Measurements from ENCODE around the gene ACACA.
A peak's percentile ranks its signal among the peaks of the same experiment; 100 is the strongest.
"Not testable (repeated sequence)": the region's sequence is repeated elsewhere in the genome, so short reads cannot be mapped to it uniquely, and the experiment has no call there.

The ACACA gene

DNA sequence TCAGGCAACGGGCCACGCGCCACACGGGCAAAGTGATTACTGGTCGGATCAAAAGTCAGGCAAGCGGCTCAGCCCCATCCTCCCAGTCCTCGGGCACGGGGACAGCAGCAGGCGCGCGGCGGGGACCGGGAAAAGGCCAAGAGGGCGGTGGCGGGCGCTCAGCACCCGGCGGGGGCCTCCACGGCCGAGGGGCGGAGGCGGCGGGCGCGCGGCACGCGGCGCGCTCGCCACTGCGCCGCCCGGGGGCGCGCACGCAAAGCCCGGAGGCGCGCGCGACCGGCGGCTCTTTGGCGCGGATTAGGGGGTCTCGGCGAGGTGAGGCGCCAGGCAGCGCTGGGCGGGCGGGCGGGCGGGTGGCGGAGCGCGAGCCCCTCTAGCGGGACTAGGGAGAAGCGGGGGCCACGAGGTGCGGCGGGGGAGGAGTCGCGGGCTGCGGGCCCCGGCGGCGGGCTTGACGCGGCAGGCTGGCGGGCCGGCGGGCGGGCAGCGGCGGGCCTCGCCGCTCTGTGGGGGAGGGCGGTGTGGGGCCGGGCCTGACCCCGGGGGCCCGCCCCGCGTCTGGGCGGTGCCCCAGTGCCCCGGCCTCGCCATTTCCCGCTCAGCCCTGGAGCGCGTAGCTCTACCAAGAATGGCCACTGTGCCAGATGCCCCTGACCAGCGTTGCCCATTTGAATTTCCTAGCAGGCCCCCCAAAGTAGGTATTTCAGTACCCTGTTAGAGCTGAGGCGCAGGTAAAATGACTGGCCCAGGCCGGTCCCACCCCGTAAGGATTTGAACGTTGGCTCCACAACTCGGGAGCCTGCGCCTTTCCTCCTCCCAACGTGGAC, at the start of gene ACACA, which contains the start of gene TADA2A:
ACACA (minus strand) TSS at position 202 of the 827 bp plus-strand sequence. CDS start 537 bp downstream, outside the sequence.
TADA2A (plus strand) TSS at position 252 of the 827 bp plus-strand sequence. CDS start 4,480 bp downstream, outside the sequence.
- no peak for TF ChIP-seq CTCF (IDR thresholded peaks at IDR 0.05; ENCODE audit: insufficient read depth, low read length, poor library complexity, severe bottlenecking)
- Histone ChIP-seq H3K4me3 (replicated peaks; ENCODE audit: low read depth, low read length) (peak within 1 kb of the TSS; percentile 77), H3K36me3 (ENCODE audit: control insufficient read depth, insufficient read depth, low read length) (peaks cover 3% of the 10 kb centered on the region), H3K27me3 (replicated peaks; ENCODE audit: control insufficient read depth, insufficient read depth, low read length) (no peaks in the 10 kb centered on the region)
- DNase-seq (ENCODE audit: extremely low read depth, insufficient read length), result peak; percentile 89

DNA sequence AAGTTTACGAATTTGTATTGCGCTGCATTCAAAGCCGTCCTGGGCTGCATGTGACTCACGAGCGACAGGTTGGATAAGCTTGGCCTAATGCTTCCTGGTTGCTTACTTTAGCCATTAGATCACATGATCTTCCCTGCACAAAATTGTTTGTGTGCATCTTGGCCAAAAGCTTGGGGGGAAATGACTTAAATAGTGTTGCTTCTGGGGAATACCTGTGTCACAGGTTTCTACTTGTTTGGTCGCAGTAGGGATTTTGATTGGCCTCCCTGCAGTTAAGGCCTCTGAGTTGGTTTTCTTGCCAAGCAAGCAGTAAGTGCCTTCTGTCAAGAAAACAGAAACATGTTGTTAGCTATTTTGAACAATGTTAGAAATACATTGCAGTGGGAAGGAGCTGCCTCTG, 43.5 kb upstream of the ACACA start:
- Histone ChIP-seq H3K36me3 (ENCODE audit: control insufficient read depth, insufficient read depth, low read length) (peaks cover 3% of the 10 kb centered on the region; the same call in 1 of the 2 replicates), H3K4me3 (replicated peaks; ENCODE audit: low read depth, low read length) (no peak overlapping the region), H3K27me3 (replicated peaks; ENCODE audit: control insufficient read depth, insufficient read depth, low read length) (no peaks in the 10 kb centered on the region)
- no peak for TF ChIP-seq CTCF (IDR thresholded peaks at IDR 0.05; ENCODE audit: insufficient read depth, low read length, poor library complexity, severe bottlenecking)
- no peak for DNase-seq (ENCODE audit: extremely low read depth, insufficient read length)

DNA sequence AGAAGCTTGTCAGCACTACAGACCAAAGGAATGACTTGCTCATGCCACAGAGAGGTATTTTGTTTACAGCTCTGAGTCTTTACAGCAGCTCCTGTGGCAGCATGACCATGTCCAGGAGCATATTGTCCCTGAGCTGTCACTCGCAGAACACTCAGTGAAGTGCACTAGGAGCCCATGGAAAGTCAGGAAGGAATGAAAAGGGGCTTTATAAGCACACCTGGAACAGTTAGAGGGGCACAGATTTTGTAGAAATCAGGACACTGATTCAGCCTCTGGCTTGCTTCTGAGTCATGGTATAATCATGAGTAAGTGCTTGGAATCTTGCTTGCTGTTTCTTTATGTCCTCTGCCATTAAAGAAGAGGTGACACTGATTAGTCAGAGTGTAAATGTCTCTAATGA, 41.0 kb upstream of the ACACA start:
- H3K27me3 ChIP-seq (replicated peaks; ENCODE audit: control insufficient read depth, insufficient read depth, low read length), result no peaks in the 10 kb centered on the region
- no peak overlapping the region for H3K4me3 ChIP-seq (replicated peaks; ENCODE audit: low read depth, low read length)
- DNase-seq (ENCODE audit: extremely low read depth, insufficient read length), result no peak
- peaks cover 3% of the 10 kb centered on the region for H3K36me3 ChIP-seq (ENCODE audit: control insufficient read depth, insufficient read depth, low read length)
- TF ChIP-seq CTCF (IDR thresholded peaks at IDR 0.05; ENCODE audit: insufficient read depth, low read length, poor library complexity, severe bottlenecking), result no peak

DNA sequence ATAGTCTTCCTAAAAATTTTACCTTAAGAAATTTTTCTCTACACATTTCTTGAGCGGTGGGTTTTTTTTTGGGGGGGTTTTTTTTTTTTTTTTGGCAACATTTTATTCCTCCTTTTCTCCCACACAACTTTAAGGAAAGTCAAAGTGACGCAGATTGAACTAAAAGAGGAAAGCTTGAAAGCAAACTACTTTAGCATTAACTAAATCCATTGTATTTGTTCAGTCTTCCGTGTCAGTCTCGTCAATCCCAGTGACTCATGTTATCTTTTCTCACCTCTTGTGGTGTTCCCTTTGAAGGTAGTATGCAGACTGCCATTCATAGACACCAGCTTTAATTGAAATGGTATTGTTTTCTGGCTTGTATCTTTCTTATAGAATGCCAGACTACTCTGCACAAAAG, 39.4 kb upstream of the ACACA start:
- DNase-seq (ENCODE audit: extremely low read depth, insufficient read length), result no peak
- TF ChIP-seq CTCF (IDR thresholded peaks at IDR 0.05; ENCODE audit: insufficient read depth, low read length, poor library complexity, severe bottlenecking), result no peak
- no peak overlapping the region for H3K4me3 ChIP-seq (replicated peaks; ENCODE audit: low read depth, low read length)
- H3K36me3 ChIP-seq (ENCODE audit: control insufficient read depth, insufficient read depth, low read length), result peaks cover 3% of the 10 kb centered on the region
- no peaks in the 10 kb centered on the region for H3K27me3 ChIP-seq (replicated peaks; ENCODE audit: control insufficient read depth, insufficient read depth, low read length)

- H3K4me3 ChIP-seq (replicated peaks; ENCODE audit: low read depth, low read length); H3K36me3 ChIP-seq (ENCODE audit: control insufficient read depth, insufficient read depth, low read length); H3K27me3 ChIP-seq (replicated peaks; ENCODE audit: control insufficient read depth, insufficient read depth, low read length): not testable (repeated sequence)
- DNase-seq (ENCODE audit: extremely low read depth, insufficient read length), result peak; percentile 43
Measured at GRCh38 chr17:37441369-37442014, 34.9 kb upstream of the ACACA start.

GRCh38 chr17:37440424-37440823, 33.8 kb upstream of the ACACA start:
- TF ChIP-seq CTCF (IDR thresholded peaks at IDR 0.05; ENCODE audit: insufficient read depth, low read length, poor library complexity, severe bottlenecking), result no peak
- Histone ChIP-seq H3K27me3 (replicated peaks; ENCODE audit: control insufficient read depth, insufficient read depth, low read length) (no peaks in the 10 kb centered on the region), H3K36me3 (ENCODE audit: control insufficient read depth, insufficient read depth, low read length) (peaks cover 3% of the 10 kb centered on the region), H3K4me3 (replicated peaks; ENCODE audit: low read depth, low read length) (no peak overlapping the region)
- no peak for DNase-seq (ENCODE audit: extremely low read depth, insufficient read length)

Data from GM06990 (cell line).